Dedifferentiated amniotic fluid mesenchymal stem cell (primary cell): ENCODE measurements around the gene C8B.

Experiments used
- DNase-seq: peaks from one replicate; pipeline ENCODE4 v3.0.0-alpha.2; 2016; ENCODE audit errors: extremely low spot score

C8B gene

GRCh38 chr1:56931686-56932085 is 34.1 kb downstream of the C8B start:
- DNase-seq, result no peak

GRCh38 chr1:56931211-56931610 is 34.6 kb downstream of the C8B start:
- no peak for DNase-seq

- DNase-seq, result no peak
These were observed 36.3 kb downstream of the C8B start for GRCh38 chr1:56929492-56929891.

- DNase-seq, result no peak
These were observed 37.8 kb downstream of the C8B start for GRCh38 chr1:56927986-56928385.

GRCh38 chr1:56927171-56927570 is 38.6 kb downstream of the C8B start:
- DNase-seq, result no peak

GRCh38 chr1:56925193-56925592 is 40.6 kb downstream of the C8B start:
- no peak for DNase-seq

GRCh38 chr1:56924116-56924515 is 41.7 kb downstream of the C8B start:
- no peak for DNase-seq

- DNase-seq, result no peak
These were observed 42.6 kb downstream of the C8B start for GRCh38 chr1:56923201-56923600.

- DNase-seq, result no peak
These were observed 43.3 kb downstream of the C8B start for GRCh38 chr1:56922507-56922906.

GRCh38 chr1:56922070-56922469 is 43.7 kb downstream of the C8B start:
- DNase-seq, result no peak

GRCh38 chr1:56921479-56921878 is 44.3 kb downstream of the C8B start:
- DNase-seq, result no peak

GRCh38 chr1:56920591-56921001 is 45.2 kb downstream of the C8B start:
- no peak for DNase-seq

- no peak for DNase-seq
These were observed 48.5 kb downstream of the C8B start for GRCh38 chr1:56917356-56917755.

- DNase-seq, result no peak
These were observed 49.2 kb downstream of the C8B start for GRCh38 chr1:56916630-56917029.

GRCh38 chr1:56915960-56916359 is 49.9 kb downstream of the C8B start:
- no peak for DNase-seq

- no peak for DNase-seq
These were observed 53.5 kb downstream of the C8B start for GRCh38 chr1:56912325-56912724.

GRCh38 chr1:56911098-56911938 is 54.5 kb downstream of the C8B start:
- DNase-seq, result no peak

GRCh38 chr1:56910441-56910985 is 55.3 kb downstream of the C8B start:
- DNase-seq, result no peak

- DNase-seq, result no peak
These were observed 57.1 kb downstream of the C8B start for GRCh38 chr1:56908619-56909221.

- DNase-seq, result no peak
These were observed 60.1 kb downstream of the C8B start for GRCh38 chr1:56905667-56906066.

GRCh38 chr1:56904663-56905397 is 61.0 kb downstream of the C8B start:
- DNase-seq, result no peak

GRCh38 chr1:56903778-56904177 is 62.0 kb downstream of the C8B start:
- DNase-seq, result no peak

GRCh38 chr1:56901716-56902115 is 64.1 kb downstream of the C8B start:
- no peak for DNase-seq
